LNCaP clone FGC (cell line): ENCODE data around the gene CCN5.
A peak's percentile ranks its signal among the peaks of the same experiment; 100 is the strongest.

Experiments
- DNase-seq: peaks from one replicate; pipeline ENCODE4 v3.0.0-alpha.2; 2011; ENCODE audit warnings: low read depth
- H3K4me3 ChIP-seq: 2 replicates; pipeline ENCODE4 v1.5.1; 2011; ENCODE audit warnings: mild to moderate bottlenecking, low read depth, low read length, control low read depth
- TF ChIP-seq, protein P1 (sequence below): IDR thresholded peaks from 2 replicates; pipeline ENCODE4 v1.5.1; 2012; ENCODE audit warnings: mild to moderate bottlenecking; ENCODE audit not compliant: control insufficient read depth, insufficient read depth; ENCODE audit errors: extremely low read depth

The CCN5 gene

DNA sequence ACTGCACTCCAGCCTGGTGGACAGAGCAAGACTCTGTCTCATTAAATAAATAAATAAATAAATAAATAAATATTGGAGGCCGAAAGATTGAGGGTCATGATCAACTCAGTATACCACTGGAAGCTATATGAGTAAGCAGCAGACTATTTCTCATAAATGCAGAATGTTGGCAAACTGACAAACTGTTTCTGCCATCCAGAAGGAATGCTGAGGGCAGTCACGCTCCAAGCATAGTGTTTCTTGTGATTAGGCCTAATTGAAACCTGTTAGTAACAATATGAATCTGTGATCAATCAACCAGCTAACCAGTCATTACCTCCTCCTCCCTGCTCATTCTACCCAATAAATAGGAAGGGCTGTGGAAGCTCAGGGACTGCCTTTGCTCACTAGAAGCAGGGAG, 15.3 kb downstream of the CCN5 start:
- no peak overlapping the region for H3K4me3 ChIP-seq
- DNase-seq: no peak
- TF ChIP-seq, protein P1, sequence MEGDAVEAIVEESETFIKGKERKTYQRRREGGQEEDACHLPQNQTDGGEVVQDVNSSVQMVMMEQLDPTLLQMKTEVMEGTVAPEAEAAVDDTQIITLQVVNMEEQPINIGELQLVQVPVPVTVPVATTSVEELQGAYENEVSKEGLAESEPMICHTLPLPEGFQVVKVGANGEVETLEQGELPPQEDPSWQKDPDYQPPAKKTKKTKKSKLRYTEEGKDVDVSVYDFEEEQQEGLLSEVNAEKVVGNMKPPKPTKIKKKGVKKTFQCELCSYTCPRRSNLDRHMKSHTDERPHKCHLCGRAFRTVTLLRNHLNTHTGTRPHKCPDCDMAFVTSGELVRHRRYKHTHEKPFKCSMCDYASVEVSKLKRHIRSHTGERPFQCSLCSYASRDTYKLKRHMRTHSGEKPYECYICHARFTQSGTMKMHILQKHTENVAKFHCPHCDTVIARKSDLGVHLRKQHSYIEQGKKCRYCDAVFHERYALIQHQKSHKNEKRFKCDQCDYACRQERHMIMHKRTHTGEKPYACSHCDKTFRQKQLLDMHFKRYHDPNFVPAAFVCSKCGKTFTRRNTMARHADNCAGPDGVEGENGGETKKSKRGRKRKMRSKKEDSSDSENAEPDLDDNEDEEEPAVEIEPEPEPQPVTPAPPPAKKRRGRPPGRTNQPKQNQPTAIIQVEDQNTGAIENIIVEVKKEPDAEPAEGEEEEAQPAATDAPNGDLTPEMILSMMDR: no peak

DNA sequence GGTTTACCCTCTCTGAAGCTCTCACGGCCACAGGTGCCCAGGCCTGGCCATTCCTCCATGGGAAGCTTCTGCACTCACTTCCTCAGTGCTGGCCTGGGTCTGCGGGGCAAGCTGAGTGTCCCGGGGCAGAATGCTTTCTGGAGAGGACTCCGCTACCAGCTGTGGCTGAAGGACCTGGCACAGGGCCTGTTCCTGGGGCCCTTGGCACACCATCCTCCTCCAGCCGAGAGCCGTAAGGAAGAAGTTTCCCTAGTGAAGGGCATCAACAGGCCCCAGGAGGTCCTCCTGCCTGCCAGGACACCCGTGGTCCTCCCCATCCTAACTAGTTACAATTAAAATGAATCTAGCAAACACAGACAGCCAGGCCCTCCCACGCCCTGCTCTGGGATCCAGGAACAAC, 16.5 kb downstream of the CCN5 start:
- DNase-seq: no peak
- TF ChIP-seq, protein P1: no peak
- H3K4me3 ChIP-seq: no peak overlapping the region

DNA sequence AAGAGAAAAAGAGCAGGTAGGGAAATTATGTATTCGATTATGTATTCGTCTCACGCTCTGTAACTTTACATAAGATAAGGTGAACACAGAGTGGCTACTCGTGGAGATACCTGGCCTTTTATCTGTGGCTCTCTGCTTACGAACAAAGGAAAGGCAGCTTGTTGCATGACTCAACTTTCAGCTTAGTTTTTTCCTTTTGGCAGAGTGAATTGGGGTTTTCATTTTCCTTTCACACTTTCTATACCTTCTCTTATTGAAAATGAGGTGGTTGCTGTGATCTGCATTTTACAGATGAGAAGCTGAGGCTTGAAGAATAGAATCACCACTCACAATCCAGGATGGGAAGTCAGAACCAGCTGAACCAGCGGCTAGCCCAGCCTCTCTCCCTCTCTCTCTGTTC, 17.2 kb downstream of the CCN5 start:
- TF ChIP-seq, protein P1: no peak
- DNase-seq: no peak
- H3K4me3 ChIP-seq: no peak overlapping the region

DNA sequence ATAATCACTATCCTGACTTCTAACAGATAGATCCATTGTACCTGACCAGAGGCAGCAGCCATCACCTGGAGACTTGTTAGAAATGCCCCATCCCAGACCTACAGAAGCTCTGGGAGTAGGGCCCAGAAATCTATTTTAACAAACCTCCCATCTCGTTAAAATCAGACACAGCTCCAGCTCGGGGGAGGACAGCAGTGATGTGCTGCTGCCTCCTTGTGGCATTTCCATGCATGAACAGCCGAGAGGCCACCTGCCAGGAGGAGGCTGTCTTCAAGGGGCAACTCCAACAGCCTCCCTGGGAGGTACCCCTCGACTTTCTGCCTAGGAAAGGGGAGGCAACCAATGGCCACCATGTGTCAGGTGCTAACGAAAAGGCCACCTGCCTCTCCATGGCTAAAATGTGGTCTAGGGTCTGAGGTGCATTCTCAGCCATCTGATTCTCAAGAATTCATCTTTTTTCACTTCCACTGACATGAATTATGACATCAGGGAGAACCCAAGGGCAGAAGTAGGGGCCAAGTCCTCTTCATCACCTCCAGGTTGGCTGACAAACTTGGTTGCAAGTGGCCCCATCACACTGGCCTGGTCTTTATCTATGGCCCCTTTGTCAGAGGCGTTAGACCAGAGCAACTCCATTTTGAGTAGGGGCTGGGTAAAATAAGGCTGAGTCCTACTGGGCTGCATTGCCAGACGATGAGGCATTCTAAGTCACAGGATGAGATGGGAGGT, 18.3 kb downstream of the CCN5 start:
- no peak overlapping the region for H3K4me3 ChIP-seq
- peak; percentile 46 for DNase-seq
- TF ChIP-seq, protein P1: peak; percentile 94

DNA sequence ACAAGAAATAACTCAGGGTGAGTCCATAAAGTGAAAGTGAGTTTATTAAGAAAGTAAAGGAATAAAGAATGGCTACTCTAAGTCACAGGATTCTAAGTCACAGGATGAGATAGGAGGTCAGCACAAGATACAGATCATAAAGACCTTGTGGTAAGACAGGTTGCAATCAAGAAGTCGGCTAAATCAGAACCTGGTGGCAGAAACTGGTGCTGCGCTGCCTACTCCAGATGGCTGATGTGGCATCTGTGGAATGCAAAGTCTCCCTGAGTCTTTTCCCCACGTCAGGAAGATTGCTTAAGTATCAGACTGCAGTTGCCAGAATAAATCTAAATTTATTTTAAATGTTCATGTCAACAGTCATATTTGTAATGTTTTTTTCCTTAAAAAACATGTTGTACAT, 19.8 kb downstream of the CCN5 start:
- TF ChIP-seq, protein P1: no peak
- DNase-seq: no peak
- H3K4me3 ChIP-seq: no peak overlapping the region

DNA sequence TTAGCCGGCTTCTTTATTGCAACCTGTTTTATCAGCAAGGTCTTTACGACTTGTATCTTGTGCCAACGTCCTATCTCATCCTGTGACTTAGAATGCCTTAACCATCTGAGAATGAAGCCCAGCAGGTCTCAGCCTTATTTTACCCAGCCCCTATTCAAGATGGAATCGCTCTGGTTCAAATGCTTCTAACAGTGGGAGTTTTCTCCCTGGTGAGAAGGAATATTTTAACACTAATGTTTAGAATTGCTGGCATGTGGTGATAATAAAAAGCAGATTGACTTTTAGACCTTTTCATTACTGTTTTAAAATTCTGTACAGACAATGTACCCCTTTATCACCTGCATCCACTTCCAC, 20.6 kb downstream of the CCN5 start:
- TF ChIP-seq, protein P1: no peak
- no peak overlapping the region for H3K4me3 ChIP-seq
- DNase-seq: no peak
